HG02623 (cell line): ENCODE results near the gene RMND5A.

Experiments used
- ATAC-seq: cut with Tn5 transposase; IDR thresholded peaks from one replicate; pipeline ENCODE4 v1.9.1; 2021; ENCODE audit warnings: moderate library complexity; ENCODE audit not compliant: unreplicated experiment

The RMND5A gene

DNA sequence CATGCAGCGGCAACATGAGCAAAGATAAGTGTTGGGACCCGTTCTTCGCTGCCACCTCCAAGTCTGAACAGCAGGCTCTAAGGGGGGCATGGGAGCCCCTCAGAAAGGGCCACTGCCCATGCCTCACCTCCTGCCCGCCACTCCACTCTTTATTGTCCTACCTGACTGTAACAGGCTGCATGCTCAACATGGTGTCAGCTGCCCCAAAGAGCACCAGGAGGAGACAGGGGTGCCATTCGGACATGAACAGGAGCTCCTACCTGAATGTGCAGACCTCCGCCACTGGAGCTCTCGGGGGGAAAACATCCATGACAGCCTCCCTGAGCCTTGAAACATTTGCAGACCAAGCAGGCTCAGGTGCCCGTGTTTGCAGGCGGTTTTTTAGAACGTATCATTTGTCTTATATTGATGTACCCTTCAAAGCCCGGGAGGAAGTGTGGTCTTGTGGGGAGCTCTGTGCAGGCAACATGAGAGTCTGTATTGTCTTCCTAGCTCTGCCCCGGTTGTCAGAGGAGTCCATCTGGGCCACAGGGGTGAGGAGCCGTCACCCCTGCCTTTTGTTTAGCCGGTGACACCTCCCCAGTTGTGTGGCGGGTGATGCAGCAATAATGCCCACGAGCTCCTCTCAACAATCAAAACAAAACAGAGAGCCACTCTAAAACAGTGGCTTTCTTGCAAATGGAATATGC lies 105.7 kb downstream of the RMND5A start:
- no peak for ATAC-seq

DNA sequence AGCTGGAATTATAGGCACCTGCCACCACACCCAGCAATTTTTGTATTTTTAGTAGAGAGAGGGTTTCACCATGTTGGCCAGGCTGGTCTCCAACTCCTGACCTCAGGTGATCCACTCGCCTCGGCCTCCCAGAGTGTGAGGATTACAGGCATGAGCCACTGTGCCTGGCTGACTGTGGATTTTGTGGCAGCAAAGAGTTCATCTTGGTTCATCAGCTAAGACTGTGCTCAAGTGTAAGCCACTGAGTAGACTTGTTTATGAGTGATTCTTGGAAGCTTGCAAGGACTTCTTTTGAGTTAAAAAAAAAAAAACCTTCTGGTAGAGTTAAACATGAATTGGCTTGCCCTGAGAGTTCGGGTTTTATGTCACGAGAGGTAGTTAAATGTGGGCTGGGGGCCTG lies 106.9 kb downstream of the RMND5A start:
- ATAC-seq: no peak
